Activated CD8-positive, alpha-beta memory T cell treated with anti-CD3 and anti-CD28 coated beads, Interleukin-2, amount 50 U/mL, for 24 hours (primary cell): Measurements from ENCODE around the gene C2orf80.
"Not testable (repeated sequence)": the region's sequence is repeated elsewhere in the genome, so short reads cannot be mapped to it uniquely, and the experiment has no call there.

ENCODE experiments used
- DNase-seq: peaks from one replicate; pipeline ENCODE4 v3.0.0-alpha.2; 2020; ENCODE audit errors: extremely low read depth

C2orf80 gene

DNA sequence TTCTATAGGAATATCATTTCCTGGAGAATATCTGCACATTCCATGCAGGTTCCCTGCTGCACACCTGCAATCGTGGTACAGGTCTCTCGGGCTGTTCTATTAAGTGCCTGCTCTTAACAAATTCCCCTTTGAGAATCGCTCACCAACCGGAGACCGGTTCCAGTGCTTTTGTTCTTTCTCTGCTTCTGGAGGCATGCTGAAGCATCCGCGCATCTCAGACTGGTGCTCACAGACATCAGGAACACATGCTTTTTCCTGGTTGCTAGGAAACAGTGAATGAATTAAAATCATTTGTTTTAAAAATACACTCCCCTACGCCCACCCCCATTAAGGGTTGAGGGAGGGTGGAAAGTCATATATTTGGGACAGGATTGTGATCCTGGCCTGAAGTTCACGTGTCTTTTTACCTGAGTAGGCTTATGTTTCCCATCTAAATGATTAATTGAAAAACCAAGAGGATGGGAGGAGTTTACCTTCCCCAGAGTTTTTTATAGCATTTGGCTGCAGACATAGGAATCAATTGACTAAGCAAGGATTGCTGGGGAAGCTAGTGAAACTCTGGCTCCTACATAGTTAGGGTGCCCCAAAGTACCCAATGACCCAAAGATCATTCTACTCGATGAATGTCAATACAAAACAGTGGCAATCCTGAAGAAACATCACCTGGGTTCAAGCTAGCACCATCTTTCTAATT, at the start of gene C2orf80:
Gene C2orf80 (minus strand): TSS at position 221 of the 694 bp plus-strand sequence. CDS start 3,044 bp downstream, outside the sequence.
- DNase-seq: no peak

DNA sequence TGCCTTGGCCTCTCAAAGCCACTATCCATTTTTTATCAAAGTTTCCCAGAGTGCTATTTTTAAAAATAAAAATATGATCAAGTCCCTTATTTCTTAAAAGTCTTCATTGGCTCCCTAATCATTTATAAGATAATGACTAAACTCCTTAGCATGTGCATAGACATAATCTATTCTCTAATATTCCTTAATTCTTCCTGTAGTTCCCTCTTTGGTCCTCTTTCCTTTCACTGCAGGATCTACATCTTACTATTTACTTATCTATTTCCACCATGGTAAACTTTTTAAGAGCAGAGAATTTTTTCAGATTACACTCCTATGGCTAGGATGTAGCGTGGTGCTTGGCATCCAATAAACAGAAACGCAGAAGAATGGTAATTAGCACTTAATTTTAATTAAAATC, 46.0 kb upstream of the C2orf80 start:
- no peak for DNase-seq

DNA sequence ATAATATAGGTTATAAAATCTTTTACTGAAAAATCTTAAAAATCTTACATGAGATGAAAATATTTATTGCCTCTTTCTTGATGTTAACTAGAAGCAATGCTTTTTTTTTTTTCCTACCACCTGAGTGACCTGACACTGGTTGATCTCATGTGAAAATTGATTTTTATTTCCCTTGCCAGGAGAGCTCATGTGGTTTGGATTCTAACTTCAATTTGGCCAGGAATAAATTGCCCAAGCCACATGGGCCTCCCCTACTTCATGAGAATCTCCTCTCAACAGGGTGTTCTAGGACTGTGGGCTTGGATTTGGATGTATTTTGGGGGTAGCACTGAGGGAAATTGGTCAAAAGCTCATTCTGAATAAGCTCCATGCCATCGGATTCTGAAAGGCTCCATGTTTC, 45.0 kb upstream of the C2orf80 start:
- DNase-seq: no peak

DNA sequence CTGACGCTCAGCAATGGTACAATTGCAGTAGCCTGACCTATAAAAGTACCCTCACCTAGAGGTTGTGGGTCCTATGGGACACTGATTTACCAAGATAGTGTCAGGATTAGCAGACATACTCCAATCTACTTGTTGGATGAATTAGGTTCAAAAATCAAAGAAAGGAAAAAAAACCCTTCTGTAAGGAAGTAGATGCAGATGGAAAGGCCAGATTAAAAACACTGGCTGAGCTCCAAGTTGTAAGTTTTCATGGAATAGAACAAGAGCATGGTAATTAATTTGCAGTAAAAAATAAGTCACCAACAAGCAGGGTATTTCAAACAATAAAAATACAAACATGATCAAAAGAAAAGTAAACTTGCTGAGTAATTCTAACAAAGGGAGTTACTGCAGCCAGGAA, 38.6 kb upstream of the C2orf80 start:
- DNase-seq: no peak

DNA sequence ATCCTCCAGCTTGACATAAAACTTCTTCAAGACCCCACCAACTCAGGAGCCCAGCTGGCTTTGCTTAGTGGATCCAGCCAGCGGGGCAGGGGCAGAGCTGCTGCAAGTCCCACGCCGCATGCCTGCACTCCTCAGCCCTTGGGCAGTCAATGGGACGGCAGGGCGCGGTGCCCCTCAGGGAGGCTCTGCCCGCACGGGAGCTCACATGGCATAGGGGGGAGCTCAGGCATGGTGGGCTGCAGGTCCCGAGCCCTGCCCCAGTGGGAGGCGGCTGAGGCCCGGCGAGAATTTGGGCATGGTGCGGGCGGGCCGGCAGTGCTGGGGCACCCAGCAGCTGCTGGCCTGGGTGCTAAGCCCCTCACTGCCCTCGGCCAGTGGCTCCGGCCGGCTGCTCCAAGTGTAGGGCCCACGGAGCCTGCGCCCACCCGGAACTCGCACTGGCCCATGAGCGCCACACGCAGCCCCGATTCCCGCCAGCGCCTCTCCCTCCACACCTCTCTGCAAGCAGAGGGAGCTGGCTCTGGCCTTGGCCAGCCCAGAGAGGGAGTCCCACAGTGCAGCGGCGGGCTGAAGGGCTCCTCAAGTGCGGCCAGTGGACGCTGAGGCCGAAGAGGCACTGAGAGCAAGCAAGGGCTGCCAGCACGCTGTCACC, 37.9 kb upstream of the C2orf80 start:
- no peak for DNase-seq

DNA sequence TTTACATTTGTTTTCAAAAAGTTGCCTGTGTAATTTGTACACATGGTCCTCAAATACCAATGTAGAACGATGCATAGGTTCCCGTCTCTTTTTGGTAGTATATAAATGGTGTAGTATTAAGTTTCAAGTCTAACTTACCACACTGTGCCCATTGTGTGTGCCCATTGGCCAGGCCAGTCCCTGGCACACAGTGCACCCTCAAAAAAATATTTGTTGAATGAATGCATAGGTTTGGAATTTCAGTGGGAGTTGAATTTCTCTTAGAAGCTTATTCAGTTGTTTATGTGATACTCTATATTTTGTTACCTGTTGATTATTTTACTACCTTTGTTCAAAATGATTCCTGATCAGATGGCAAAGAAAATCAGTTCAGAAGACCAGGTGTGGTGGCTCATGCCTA, 35.0 kb upstream of the C2orf80 start:
- DNase-seq: no peak

DNA sequence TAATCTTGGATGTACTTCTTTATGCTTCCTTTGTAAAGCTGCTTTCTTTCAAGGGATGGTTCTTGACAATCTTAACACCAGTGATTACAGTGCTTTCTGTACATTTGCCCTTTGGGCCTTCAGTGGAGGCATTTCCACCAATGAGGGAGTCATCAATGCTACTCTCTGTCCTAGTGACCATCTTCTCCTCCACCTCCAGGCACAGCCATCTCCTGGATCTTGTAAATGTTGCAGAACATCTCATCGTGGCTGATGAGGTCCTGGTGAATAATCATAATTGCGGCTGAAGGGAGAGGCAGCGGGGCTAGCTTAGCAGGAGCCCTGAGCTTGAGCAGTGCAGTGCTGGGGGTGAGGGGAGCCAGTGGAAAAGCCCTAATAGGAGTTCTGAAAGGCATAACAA, 32.5 kb upstream of the C2orf80 start:
- DNase-seq: no peak

DNA sequence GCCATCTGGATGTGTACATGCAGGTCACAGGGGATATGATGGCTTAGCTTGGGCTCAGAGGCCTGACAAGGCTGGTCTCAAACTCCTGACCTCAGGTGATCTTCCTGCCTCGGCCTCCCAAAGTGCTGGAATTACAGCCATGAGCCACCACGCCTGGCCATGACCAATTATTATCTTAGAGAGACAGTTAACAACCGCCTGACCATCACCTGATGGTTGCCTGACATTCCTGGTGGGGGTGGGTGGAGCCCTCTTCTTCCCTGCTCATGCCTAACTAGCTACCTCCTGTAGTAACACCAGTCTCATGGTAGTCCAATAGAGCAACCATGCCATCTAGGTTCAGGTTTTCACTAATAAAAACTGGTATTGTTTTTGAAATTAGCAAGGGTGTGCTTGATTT, 32.0 kb upstream of the C2orf80 start:
- DNase-seq: not testable (repeated sequence)

DNA sequence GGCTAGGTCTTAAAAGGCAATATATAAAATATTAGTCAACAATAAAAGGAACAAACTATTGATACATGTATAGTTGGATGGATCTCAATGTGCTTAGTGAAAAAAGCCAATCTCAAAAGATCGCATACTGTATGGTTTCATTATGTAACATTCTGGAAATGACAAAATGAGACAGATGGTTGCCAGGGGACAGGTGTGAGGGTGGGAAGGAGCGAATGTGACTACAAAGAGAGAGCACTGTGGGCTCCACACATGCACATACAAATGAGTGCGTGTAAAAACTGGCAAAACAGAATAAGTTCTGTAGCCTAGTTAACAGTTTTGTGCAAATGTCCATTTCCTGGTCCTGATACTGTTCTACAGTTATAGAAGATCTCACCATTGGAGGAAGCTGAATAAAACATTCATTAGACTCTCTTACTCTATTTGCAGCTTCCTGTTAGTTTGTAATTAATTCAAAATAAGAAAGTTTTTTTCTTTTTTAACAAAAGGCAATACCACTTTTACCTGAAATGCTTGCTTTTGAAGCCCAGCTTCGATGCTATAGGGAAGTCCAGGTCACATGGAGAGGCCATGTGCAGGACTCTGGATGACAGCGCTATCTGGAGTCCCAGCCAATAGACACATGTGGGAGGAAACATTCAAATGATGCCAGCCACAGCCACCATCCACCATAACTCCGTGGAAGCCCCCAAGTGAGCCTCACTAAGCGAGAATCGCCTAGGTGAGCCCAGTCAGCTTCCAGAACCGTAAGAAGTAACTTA, 21.0 kb upstream of the C2orf80 start:
- no peak for DNase-seq

DNA sequence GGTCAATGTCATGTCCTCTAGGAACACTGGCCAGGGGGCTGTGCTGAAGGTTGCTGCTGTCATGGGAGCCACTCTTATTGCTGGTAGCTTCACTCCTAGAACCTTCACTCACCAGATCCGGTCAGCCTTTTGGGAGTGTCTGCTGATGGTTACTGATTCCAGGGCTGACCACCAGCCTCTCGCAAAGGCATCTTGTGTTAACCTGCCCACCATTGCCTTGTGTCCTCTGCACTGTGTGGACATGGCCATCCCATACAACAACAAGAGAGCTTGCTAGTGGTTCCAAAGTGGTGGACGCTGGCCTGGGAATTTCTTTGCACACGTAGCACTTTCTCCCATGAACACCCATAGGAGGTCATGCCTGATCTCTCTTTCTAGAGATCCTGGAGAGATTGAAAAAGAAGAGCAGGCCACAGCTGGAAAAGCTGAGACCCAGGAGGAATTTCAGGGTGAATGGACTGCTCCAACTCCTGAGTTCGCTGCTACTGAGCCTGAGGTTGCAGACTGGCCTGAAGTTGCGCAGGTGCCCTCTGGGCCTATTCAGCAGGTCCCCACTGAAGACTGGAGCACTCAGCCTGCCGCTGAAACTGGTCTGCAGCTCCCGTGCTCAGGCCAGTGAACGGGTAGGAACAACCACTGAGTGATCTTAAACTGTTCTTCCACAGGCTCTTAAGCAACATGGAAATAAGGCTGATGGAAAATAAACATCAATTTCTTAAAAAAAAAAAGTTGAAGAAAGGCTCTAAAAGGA, 18.7 kb upstream of the C2orf80 start:
- no peak for DNase-seq

DNA sequence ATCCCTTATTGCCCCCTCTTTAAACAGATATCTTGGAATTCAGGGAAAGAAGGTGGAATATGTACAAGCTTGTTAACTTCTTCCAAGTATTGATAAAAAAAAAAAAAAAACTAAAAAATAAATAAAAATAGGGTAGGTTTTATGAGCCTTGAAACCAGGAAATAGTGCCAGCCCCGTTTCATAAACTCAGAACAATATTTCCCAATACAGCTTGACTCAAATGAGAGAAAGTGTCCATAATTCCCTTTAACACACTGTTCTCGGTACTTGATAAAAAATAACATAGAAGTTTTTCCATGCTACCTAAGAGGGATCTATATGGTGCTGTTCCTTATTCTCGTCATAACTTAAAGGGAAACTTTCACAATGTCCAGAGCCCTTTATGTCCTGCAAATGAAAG, 17.9 kb upstream of the C2orf80 start:
- no peak for DNase-seq

DNA sequence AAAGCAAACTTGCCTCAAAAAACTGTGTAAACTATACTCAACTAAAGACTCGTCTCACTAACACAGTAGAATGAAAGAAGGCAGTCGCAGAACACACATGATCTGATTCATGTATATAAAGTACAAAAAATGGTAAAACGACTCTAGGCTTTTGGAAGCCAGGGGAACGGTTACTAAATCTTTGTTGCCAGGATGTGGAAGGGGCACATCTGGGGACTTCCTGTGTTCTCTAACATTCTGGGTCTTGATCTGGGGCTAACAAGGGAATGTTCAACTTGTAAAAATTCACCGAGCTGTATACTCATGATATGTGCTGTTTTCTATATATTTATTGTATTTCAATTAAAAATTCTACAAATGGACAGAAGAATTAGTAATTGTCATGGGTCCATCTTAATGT, 14.3 kb upstream of the C2orf80 start:
- no peak for DNase-seq

DNA sequence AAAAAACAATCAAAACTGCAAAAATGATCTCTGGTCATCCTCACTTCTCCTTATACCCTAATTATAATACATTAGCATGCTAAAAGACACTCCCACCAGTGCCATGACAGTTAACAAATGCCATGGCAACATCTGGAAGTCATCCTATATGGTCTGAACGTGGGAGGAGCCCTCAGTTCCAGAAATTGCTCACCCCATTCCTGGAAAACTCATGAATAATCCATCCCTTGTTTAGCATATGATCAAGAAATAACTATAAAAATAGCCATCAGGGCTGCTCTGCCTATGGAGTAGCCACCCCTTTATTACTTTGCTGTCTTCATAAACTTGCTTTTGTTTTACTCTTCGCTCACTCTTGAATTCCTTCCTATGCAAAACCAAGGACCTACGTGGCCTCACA, 5.7 kb upstream of the C2orf80 start:
- no peak for DNase-seq

DNA sequence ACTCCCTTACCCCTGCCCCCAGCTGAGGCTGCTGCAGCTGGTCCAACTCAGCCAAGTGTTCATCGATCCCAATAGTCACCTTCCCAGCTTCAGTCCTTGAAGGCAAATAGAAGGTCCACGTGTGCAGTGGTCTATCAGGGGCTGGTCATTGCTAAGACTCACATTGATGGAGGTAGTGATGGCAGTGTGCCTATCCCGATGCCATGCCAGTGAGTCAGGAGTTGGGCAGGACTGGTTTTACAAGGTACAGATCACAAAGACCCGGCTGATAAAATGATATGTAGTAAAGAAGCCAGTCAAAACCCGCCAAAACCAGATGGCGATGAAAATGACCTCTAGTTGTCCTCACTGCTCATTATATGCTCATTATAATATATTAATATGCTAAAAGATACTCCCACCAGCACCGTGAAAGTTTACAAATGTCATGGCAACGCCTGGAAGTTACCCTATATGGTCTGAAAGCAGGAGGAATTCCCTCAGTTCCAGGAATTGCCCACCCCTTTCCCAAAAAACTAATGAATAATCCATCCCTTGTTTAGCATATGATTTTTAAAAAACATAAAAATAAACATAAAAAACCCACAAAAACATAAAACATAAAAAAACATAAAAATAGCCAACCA, 2.9 kb upstream of the C2orf80 start:
- DNase-seq: no peak

DNA sequence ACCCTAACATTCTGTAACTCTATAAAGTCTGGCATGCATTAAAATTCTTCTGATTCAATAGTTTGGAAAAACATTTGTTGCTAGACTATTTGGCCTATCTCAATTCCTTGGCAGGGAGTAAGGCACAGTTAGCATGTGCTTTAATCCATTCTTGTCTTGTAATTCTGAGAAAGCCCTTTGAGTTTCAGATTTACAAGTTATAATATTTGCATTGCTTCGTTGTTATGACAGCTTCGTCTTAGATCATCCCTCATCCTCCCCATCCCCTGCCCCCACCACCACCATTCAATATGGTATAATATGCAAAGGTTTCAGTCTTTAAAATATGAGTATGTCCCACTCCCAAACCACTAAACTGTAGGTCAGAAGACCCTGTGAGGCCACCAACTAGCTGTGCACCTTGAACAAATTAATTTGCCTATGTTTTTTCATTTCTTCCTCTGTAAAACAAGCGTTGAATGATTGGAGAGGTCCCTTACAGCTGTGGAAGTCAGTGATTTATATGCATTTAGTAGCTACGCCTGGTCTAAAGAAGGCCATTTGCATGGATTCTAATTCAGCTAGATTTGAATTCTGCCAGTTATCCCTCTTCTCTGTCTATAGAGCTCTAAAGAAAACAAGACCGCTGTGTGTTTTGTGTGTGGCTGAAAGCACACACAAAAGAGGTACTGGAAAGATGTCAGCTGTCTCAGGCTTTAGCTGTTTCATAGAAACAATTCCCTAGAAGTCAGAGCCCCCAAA, 591 bp downstream of the C2orf80 start:
- DNase-seq: no peak

DNA sequence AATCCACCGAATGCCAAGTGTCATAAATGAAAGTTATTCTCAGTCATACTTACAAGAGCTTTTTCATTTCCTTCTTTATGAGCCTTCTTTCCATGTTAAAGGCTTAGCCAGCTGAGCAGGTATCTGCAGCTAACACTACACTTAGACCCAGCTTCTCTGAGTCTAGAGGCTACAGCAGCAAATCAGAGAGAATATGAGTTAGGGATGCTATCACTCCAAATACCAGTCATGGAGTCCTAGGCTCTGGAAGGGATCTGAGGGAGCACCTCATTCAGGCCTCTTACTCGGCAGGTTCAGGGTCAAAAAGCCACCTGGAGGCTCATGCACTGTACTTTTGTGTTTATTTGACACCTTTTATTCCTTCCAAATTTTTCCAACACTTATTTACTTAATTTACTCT, 2.9 kb downstream of the C2orf80 start:
- DNase-seq: no peak

DNA sequence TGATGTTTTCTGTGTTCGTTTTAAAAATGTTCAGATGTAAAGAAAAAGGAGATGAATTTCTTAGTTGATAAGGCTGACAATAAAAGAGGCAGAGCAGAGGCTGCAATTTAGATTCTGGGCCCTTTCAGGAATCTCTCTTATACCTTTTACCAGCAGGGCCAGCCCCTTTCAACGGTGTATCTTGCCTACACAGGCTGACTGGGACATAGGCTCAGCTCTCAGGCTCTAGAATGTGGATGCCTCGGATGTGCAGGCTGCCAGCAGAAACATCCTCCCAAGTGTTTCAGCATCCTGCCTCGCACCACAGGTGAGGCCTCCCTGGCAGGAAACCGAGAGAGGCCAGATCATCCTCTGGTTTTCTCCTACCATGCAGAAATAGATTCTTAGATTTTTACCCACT, 3.4 kb downstream of the C2orf80 start:
- DNase-seq: no peak

DNA sequence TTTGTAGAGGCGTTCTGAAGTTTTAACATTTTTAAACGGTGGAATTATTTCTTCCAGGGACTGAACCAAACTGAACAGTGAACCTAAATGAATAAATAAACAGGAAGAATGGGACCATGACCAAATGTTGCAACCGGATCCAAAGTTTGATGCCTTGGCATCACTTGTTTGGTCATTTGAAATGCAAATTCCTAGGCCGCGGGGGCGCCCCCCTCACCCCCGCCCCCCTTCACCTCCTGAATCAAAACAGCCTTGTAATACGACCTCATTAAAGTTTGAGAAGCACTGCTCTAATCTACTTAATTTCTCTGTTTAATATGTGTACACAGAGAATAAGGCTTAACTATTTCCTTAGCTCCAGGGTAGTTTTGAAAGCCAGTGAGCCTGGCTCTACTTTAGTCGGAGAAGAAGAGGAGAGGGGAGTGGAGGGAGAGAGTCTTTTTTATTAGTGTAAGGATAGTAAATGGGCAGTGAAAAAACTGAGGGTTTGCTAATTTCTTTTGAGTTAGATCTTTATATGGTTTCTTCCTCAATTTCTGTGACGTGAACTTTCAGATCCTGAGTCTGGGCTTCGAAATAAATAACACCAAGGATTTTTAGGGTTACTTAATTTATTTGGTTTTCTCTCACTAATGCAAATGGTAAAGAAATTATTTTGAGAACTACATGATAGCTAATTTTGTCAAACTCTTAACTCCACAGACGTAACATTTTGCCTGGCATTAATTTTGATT, 5.7 kb downstream of the C2orf80 start:
- no peak for DNase-seq

DNA sequence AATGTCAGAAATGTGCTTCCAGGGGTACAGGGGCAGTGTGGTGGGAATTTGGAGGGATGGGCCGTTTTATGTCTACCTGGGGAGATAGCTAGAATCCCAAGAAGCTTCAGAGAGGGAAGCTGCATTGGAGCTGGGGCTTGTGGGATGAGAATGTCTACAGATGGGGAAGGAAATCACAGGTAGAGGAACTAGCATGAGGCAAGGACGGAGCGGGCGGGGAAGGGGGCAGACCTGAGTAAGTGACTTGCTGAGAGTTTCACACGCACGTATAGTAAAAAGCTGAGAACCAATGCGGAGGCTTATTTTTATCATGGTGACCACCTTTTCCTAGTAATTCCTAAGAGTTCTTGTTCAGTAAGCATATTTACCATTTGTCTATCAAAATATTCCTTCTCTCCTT, 6.3 kb downstream of the C2orf80 start:
- DNase-seq: no peak

DNA sequence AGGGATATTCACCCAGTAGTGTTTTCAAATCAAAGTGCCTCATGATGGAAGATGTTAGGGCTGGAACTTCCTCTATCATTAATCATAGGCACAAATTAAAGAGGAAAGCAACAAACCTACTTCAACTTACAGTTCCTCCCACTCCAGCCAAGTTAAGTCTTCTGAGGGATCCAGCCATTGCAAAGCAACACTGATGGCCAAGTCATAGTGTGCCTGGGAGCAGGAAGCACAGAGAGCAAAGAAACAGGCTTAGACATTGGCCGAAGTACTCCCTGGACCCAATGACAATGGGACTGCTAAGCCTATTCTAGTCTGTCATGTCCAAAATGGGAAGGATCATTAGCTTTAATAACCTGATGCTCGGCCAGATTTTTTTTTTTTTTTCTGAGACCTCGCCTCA, 7.0 kb downstream of the C2orf80 start:
- DNase-seq: no peak
